ENCODE data around the gene WDTC1. TPM values are rescaled to one million over a fixed set of nuclear protein-coding genes. Genes with fewer than 3 reads are reported as not detected.
"Not testable (repeated sequence)": the region's sequence is repeated elsewhere in the genome, so short reads cannot be mapped to it uniquely, and the experiment has no call there.

The WDTC1 gene
- total and polyA plus RNA-seq, 4 donors = 19.8 to 41.0 (median 30.2) TPM

DNA sequence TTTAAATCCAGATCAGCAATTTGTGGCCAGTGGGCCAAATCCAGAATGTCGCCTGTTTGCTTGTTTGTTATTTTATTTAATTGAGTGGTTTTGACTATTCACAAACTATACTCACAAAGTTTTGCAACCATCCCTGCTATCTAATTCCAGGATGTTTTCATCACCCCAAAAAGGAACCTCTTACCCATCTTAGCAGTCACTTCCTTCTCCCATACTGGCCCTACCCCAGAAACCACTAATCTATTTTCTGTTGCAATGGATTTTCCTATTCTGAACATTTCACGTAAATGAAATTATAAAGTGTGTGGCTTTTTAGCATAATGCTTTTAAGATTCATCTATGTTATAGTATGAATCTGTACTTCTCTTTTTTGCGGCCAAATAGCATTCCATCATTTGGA lies 41.3 kb downstream of the WDTC1 start:
- DNase-seq = no peak
- no peaks in the 10 kb centered on the region for H3K27me3 ChIP-seq (ENCODE audit: control insufficient read depth in 3 of 3, insufficient read depth in 3 of 3, low read length in 2 of 3)
- H3K4me1 ChIP-seq (ENCODE audit: control insufficient read depth in 5 of 5, insufficient read depth in 5 of 5, low read length in 5 of 5) = no peaks in the 10 kb centered on the region
- H3K36me3 ChIP-seq (ENCODE audit: control insufficient read depth in 4 of 4, insufficient read depth in 4 of 4, low read length in 4 of 4) = peaks cover 0 to 3% (median 2%) of the 10 kb centered on the region in 4 donors
- no peak overlapping the region for H3K4me3 ChIP-seq
- H3K27ac ChIP-seq (ENCODE audit: low read depth in 1 of 2, low read length in 1 of 2) = no peak overlapping the region
- no peak overlapping the region for H3K9ac ChIP-seq (ENCODE audit: insufficient read depth in 1 of 2, low read length in 2 of 2)
- ATAC-seq (ENCODE audit: insufficient read depth, low FRiP score) = no peak
- WGBS, 2 donors = 31 to 52% methylated on average over 3 of the region's 3 CpGs
- no peaks in the 10 kb centered on the region for H3K9me3 ChIP-seq (ENCODE audit: control insufficient read depth in 4 of 4, insufficient read depth in 3 of 4, low read length in 3 of 4)
- TF ChIP-seq, protein P1, sequence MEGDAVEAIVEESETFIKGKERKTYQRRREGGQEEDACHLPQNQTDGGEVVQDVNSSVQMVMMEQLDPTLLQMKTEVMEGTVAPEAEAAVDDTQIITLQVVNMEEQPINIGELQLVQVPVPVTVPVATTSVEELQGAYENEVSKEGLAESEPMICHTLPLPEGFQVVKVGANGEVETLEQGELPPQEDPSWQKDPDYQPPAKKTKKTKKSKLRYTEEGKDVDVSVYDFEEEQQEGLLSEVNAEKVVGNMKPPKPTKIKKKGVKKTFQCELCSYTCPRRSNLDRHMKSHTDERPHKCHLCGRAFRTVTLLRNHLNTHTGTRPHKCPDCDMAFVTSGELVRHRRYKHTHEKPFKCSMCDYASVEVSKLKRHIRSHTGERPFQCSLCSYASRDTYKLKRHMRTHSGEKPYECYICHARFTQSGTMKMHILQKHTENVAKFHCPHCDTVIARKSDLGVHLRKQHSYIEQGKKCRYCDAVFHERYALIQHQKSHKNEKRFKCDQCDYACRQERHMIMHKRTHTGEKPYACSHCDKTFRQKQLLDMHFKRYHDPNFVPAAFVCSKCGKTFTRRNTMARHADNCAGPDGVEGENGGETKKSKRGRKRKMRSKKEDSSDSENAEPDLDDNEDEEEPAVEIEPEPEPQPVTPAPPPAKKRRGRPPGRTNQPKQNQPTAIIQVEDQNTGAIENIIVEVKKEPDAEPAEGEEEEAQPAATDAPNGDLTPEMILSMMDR (IDR thresholded peaks at IDR 0.05; ENCODE audit: control extremely low read depth, extremely low read depth) = no peak

GRCh38 chr1:27284425-27285273 lies 50.2 kb downstream of the WDTC1 start:
- ATAC-seq (ENCODE audit: insufficient read depth, low FRiP score) = peak; percentile 75
- no peaks in the 10 kb centered on the region for H3K27me3 ChIP-seq (ENCODE audit: control insufficient read depth in 3 of 3, insufficient read depth in 3 of 3, low read length in 2 of 3)
- H3K4me3 ChIP-seq = no peak overlapping the region
- no peak overlapping the region for H3K9ac ChIP-seq (ENCODE audit: insufficient read depth in 1 of 2, low read length in 2 of 2)
- H3K27ac ChIP-seq (ENCODE audit: low read depth in 1 of 2, low read length in 1 of 2) = no peak overlapping the region
- no peaks in the 10 kb centered on the region for H3K4me1 ChIP-seq (ENCODE audit: control insufficient read depth in 5 of 5, insufficient read depth in 5 of 5, low read length in 5 of 5)
- TF ChIP-seq, protein P1 (IDR thresholded peaks at IDR 0.05; ENCODE audit: control extremely low read depth, extremely low read depth) = peak; percentile 88
- peaks cover 3 to 18% (median 7%) of the 10 kb centered on the region in 4 donors for H3K36me3 ChIP-seq (ENCODE audit: control insufficient read depth in 4 of 4, insufficient read depth in 4 of 4, low read length in 4 of 4)
- H3K9me3 ChIP-seq (ENCODE audit: control insufficient read depth in 4 of 4, insufficient read depth in 3 of 4, low read length in 3 of 4) = peaks cover 0 to 2% (median 0%) of the 10 kb centered on the region in 4 donors
- WGBS, 2 donors = 51 to 53% methylated on average over 11 of the region's 11 CpGs
- peak; percentile 83 to 85 (median 84) for DNase-seq

DNA sequence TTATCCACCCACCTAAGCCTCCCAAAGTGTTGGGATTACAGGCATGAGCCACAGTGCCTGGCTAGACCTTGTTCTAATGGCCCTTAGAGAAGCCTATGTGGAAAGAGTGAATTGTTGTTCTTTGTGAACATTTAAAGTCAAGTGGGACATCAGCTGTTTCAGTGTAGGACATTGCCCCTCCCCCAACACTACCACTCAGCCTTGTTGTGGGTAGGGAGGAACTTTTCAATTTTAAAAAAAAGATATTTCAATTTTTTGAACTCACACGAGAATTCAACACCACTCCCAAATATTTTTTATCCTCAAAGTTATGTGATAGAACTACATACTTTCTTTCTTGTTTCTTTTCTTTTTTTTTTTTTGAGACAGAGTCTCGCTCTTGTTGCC lies 50.8 kb downstream of the WDTC1 start:
- H3K4me3 ChIP-seq = no peak overlapping the region
- peaks cover 0 to 2% (median 0%) of the 10 kb centered on the region in 4 donors for H3K9me3 ChIP-seq (ENCODE audit: control insufficient read depth in 4 of 4, insufficient read depth in 3 of 4, low read length in 3 of 4)
- DNase-seq (no peak), ATAC-seq (ENCODE audit: insufficient read depth, low FRiP score) (no peak)
- H3K27ac ChIP-seq (ENCODE audit: low read depth in 1 of 2, low read length in 1 of 2) = no peak overlapping the region
- WGBS, 2 donors = 83 to 90% methylated on average over 2 of the region's 2 CpGs
- no peaks in the 10 kb centered on the region for H3K4me1 ChIP-seq (ENCODE audit: control insufficient read depth in 5 of 5, insufficient read depth in 5 of 5, low read length in 5 of 5)
- H3K36me3 ChIP-seq (ENCODE audit: control insufficient read depth in 4 of 4, insufficient read depth in 4 of 4, low read length in 4 of 4) = peaks cover 4 to 19% (median 8%) of the 10 kb centered on the region in 4 donors
- H3K9ac ChIP-seq (ENCODE audit: insufficient read depth in 1 of 2, low read length in 2 of 2) = no peak overlapping the region
- H3K27me3 ChIP-seq (ENCODE audit: control insufficient read depth in 3 of 3, insufficient read depth in 3 of 3, low read length in 2 of 3) = no peaks in the 10 kb centered on the region
- TF ChIP-seq, protein P1 (IDR thresholded peaks at IDR 0.05; ENCODE audit: control extremely low read depth, extremely low read depth) = no peak

GRCh38 chr1:27285821-27286220 lies 51.4 kb downstream of the WDTC1 start:
- H3K36me3 ChIP-seq (ENCODE audit: control insufficient read depth in 4 of 4, insufficient read depth in 4 of 4, low read length in 4 of 4) = peaks cover 8 to 24% (median 10%) of the 10 kb centered on the region in 4 donors
- H3K9ac ChIP-seq (ENCODE audit: insufficient read depth in 1 of 2, low read length in 2 of 2); ATAC-seq (ENCODE audit: insufficient read depth, low FRiP score); H3K4me1 ChIP-seq (ENCODE audit: control insufficient read depth in 5 of 5, insufficient read depth in 5 of 5, low read length in 5 of 5); H3K9me3 ChIP-seq (ENCODE audit: control insufficient read depth in 4 of 4, insufficient read depth in 3 of 4, low read length in 3 of 4); H3K27ac ChIP-seq (ENCODE audit: low read depth in 1 of 2, low read length in 1 of 2); H3K4me3 ChIP-seq; DNase-seq; H3K27me3 ChIP-seq (ENCODE audit: control insufficient read depth in 3 of 3, insufficient read depth in 3 of 3, low read length in 2 of 3): not testable (repeated sequence)
- 94 to 95% methylated on average over 7 of the region's 7 CpGs for WGBS, 2 donors

DNA sequence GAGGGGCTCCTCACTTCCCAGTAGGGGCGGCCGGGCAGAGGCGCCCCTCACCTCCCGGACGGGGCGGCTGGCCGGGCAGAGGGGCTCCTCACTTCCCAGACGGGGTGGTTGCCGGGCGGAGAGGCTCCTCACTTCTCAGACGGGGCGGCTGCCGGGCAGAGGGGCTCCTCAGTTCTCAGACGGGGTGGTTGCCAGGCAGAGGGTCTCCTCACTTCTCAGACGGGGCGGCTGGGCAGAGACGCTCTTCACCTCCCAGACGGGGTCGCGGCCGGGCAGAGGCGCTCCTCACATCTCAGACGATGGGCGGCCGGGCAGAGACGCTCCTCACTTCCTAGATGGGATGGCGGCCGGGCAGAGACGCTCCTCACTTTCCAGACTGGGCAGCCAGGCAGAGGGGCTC lies 54.7 kb downstream of the WDTC1 start:
- H3K9ac ChIP-seq (ENCODE audit: insufficient read depth in 1 of 2, low read length in 2 of 2); H3K4me1 ChIP-seq (ENCODE audit: control insufficient read depth in 5 of 5, insufficient read depth in 5 of 5, low read length in 5 of 5); H3K9me3 ChIP-seq (ENCODE audit: control insufficient read depth in 4 of 4, insufficient read depth in 3 of 4, low read length in 3 of 4); H3K27ac ChIP-seq (ENCODE audit: low read depth in 1 of 2, low read length in 1 of 2); H3K4me3 ChIP-seq; ATAC-seq (ENCODE audit: insufficient read depth, low FRiP score); DNase-seq; H3K27me3 ChIP-seq (ENCODE audit: control insufficient read depth in 3 of 3, insufficient read depth in 3 of 3, low read length in 2 of 3): not testable (repeated sequence)
- 97 to 98% methylated on average over 20 to 29 of the region's 29 CpGs for WGBS, 2 donors
- H3K36me3 ChIP-seq (ENCODE audit: control insufficient read depth in 4 of 4, insufficient read depth in 4 of 4, low read length in 4 of 4) = peaks cover 5 to 34% (median 16%) of the 10 kb centered on the region in 4 donors

Data from lung (tissue), 12 donors.